HEK293T (cell line): ENCODE measurements around the gene CASP2.
"Not testable (repeated sequence)": the region's sequence is repeated elsewhere in the genome, so short reads cannot be mapped to it uniquely, and the experiment has no call there.

Source experiments
- CTCF ChIA-PET: fragments of 350-600 bp; formaldehyde crosslinking; extraction: SDS; loops from one replicate; lab custom pipeline; 2021; ENCODE audit warnings: antibody characterized with exemption, inconsistent platforms; lab: Yijun Ruan, JAX
- POLR2A ChIA-PET: fragments of 350-600 bp; formaldehyde crosslinking; extraction: SDS; loops from one replicate; lab custom pipeline; 2020; ENCODE audit warnings: antibody characterized with exemption, inconsistent platforms; lab: Yijun Ruan, JAX
- DNase-seq: peaks from one replicate; pipeline ENCODE4 v3.0.0; 2012; ENCODE audit warnings: mixed read lengths; ENCODE audit errors: extremely low spot score
- ARNT ChIP-seq: fragments of 450-650 bp; IDR thresholded peaks from 2 replicates; pipeline ENCODE4 v1.6.1; 2017; ENCODE audit warnings: mild to moderate bottlenecking
- BHLHE40 ChIP-seq: fragments of 450-650 bp; IDR thresholded peaks from 2 replicates; pipeline ENCODE4 v1.6.1; 2016; ENCODE audit warnings: mild to moderate bottlenecking, moderate library complexity, borderline replicate concordance
- CTBP1 ChIP-seq: fragments of 450-650 bp; IDR thresholded peaks from 2 replicates; pipeline ENCODE4 v1.6.1; 2016; ENCODE audit warnings: borderline replicate concordance
- ELF4 ChIP-seq: fragments of 450-650 bp; IDR thresholded peaks from 2 replicates; pipeline ENCODE4 v1.6.1; 2017; ENCODE audit warnings: antibody characterized with exemption
- FOXA1 ChIP-seq: fragments of 450-650 bp; IDR thresholded peaks from 2 replicates; pipeline ENCODE4 v1.6.1; 2016; ENCODE audit warnings: mild to moderate bottlenecking
- FOXK2 ChIP-seq: fragments of 450-650 bp; IDR thresholded peaks from 2 replicates; pipeline ENCODE4 v1.6.1; 2016; ENCODE audit warnings: mild to moderate bottlenecking
- FOXM1 ChIP-seq: fragments of 450-650 bp; IDR thresholded peaks from 2 replicates; pipeline ENCODE4 v1.6.1; 2017; ENCODE audit warnings: mild to moderate bottlenecking, borderline replicate concordance
- HDGF ChIP-seq: fragments of 450-650 bp; IDR thresholded peaks from 2 replicates; pipeline ENCODE4 v1.6.1; 2017; ENCODE audit warnings: antibody characterized with exemption, borderline replicate concordance
- L3MBTL2 ChIP-seq: fragments of 450-650 bp; conservative IDR thresholded peaks from 2 replicates; pipeline ENCODE4 v1.6.1; 2016; ENCODE audit warnings: mild to moderate bottlenecking
- LEF1 ChIP-seq: fragments of 450-650 bp; IDR thresholded peaks from 2 replicates; pipeline ENCODE4 v1.6.1; 2017; ENCODE audit warnings: mild to moderate bottlenecking, borderline replicate concordance
- NFRKB ChIP-seq: fragments of 450-650 bp; IDR thresholded peaks from 2 replicates; pipeline ENCODE4 v1.6.1; 2016; ENCODE audit warnings: mild to moderate bottlenecking, moderate library complexity
- SP1 ChIP-seq: fragments of 450-650 bp; IDR thresholded peaks from 2 replicates; pipeline ENCODE4 v1.6.1; 2017
- SUZ12 ChIP-seq: fragments of 450-650 bp; IDR thresholded peaks from 2 replicates; pipeline ENCODE4 v1.6.1; 2016; ENCODE audit warnings: mild to moderate bottlenecking
- TARDBP ChIP-seq: fragments of 450-650 bp; IDR thresholded peaks from 2 replicates; pipeline ENCODE4 v1.6.1; 2016
- ZNF384 ChIP-seq: fragments of 450-650 bp; IDR thresholded peaks from 2 replicates; pipeline ENCODE4 v1.6.1; 2016
- TF ChIP-seq, protein P1 (sequence below): fragments of 450-650 bp; IDR thresholded peaks from 2 replicates; pipeline ENCODE4 v1.6.1; 2016

CASP2 gene

DNA sequence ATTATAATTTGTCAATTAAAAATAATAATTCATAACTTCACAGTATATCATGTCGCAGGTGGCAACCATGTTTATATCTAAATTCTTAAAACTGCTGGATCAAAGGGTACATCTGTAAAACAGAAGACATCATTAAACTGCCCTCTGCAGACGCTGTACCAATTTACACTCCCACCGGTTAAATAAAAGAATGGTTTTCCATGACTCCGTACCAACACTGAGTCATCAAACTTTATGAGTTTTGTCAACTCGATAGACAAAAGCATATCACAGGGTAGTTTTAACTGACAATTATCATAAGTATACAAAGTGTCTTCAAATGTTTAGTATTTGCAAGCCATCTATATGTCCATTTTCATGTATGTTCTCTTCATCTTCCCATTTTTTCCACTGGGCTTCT, 30.6 kb upstream of the CASP2 start:
- no peak for DNase-seq
- POLR2A ChIA-PET = no interaction called here
- CTCF ChIA-PET = interaction anchor here (0.6 to 0.7 kb wide), 2 partner anchors 52 to 1122 kb away, joined by 3 to 4 read pairs; no protein-coding TSS in a partner anchor
- no peak for TF ChIP-seq ELF4
- no peak for TF ChIP-seq NFRKB
- TF ChIP-seq BHLHE40 = no peak
- no peak for TF ChIP-seq ZNF384
- no peak for TF ChIP-seq ARNT
- no peak for TF ChIP-seq SP1
- no peak for TF ChIP-seq CTBP1
- TF ChIP-seq FOXA1 = no peak
- TF ChIP-seq TARDBP = no peak
- TF ChIP-seq FOXM1 = no peak
- TF ChIP-seq HDGF = no peak
- TF ChIP-seq SUZ12 = no peak
- no peak for TF ChIP-seq FOXK2
- TF ChIP-seq, protein P1, sequence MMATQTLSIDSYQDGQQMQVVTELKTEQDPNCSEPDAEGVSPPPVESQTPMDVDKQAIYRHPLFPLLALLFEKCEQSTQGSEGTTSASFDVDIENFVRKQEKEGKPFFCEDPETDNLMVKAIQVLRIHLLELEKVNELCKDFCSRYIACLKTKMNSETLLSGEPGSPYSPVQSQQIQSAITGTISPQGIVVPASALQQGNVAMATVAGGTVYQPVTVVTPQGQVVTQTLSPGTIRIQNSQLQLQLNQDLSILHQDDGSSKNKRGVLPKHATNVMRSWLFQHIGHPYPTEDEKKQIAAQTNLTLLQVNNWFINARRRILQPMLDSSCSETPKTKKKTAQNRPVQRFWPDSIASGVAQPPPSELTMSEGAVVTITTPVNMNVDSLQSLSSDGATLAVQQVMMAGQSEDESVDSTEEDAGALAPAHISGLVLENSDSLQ = no peak
- no peak for TF ChIP-seq L3MBTL2
- no peak for TF ChIP-seq LEF1

DNA sequence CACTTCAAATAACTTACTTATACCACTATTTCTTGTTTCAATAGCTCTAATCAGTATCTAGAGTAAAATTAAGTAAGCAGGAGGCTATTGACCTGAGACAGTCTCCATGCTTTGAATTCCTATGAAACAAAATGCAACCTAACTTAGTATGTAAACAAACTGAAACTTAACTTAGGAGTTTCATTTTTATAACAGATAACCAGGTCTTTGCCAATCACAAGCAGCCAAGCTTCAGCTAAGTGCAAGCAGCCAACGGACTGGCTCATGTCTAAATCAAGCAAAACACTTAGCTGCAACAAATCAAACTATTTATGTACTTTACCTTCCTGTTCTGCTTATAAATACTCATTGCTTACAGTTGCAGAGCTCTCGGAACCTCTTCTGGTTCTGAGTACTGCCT, 29.3 kb upstream of the CASP2 start:
- POLR2A ChIA-PET = no interaction called here
- DNase-seq = no peak
- CTCF ChIA-PET = interaction anchor here (1.0 kb wide), 1 partner anchor 18 kb away, joined by 4 read pairs; no protein-coding TSS in a partner anchor
- TF ChIP-seq HDGF = no peak
- no peak for TF ChIP-seq L3MBTL2
- no peak for TF ChIP-seq FOXK2
- no peak for TF ChIP-seq LEF1
- no peak for TF ChIP-seq ZNF384
- TF ChIP-seq, protein P1 = no peak
- no peak for TF ChIP-seq FOXA1
- TF ChIP-seq BHLHE40 = no peak
- TF ChIP-seq CTBP1 = no peak
- no peak for TF ChIP-seq ELF4
- no peak for TF ChIP-seq SUZ12
- no peak for TF ChIP-seq SP1
- no peak for TF ChIP-seq FOXM1
- no peak for TF ChIP-seq TARDBP
- no peak for TF ChIP-seq ARNT
- no peak for TF ChIP-seq NFRKB

DNA sequence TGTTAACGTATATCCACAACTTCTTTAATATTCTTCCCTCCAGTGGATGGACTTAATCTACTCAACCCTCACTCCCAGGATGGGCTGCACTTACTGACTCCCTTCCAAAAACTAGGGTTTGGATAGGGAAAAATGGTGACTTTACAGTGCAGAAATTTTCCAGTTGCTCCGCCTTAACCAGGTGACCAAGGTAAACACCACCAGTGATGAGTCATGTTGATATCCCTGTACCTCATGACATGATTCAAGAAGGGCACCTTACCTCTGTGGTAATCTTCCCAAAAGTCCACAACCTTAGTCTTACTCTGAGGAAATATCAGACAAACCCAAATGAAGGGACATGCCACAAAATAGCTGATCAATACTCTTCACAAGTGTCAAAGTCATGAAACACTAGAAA, 28.4 kb upstream of the CASP2 start:
- no peak for DNase-seq
- CTCF ChIA-PET = no interaction called here
- POLR2A ChIA-PET = no interaction called here
- TF ChIP-seq ELF4 = no peak
- TF ChIP-seq CTBP1 = no peak
- TF ChIP-seq TARDBP = no peak
- TF ChIP-seq FOXM1 = no peak
- TF ChIP-seq NFRKB = no peak
- TF ChIP-seq FOXK2 = no peak
- no peak for TF ChIP-seq L3MBTL2
- TF ChIP-seq, protein P1 = no peak
- no peak for TF ChIP-seq SP1
- no peak for TF ChIP-seq SUZ12
- TF ChIP-seq BHLHE40 = no peak
- TF ChIP-seq HDGF = no peak
- no peak for TF ChIP-seq FOXA1
- no peak for TF ChIP-seq ARNT
- TF ChIP-seq ZNF384 = no peak
- TF ChIP-seq LEF1 = no peak

DNA sequence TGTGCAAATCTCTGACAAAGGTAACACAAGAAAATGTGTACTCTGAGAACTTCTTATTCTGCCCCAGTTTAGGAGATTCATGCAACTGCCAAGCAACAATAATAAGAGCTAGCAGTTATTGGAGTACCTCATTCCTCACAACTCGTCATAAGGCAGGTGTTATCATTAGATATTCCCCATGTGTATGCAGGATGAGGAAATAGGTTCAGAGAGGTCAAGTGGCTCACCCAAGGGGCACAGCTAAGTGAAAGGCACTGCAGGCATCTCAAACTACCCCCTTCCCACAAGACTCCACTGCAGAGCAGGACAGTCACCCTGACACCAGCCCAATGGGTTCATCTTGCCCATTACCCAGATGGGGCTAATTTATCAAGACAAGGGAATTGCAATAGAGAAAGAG, 26.2 kb upstream of the CASP2 start:
- no peak for DNase-seq
- ChIA-PET POLR2A (no interaction called here), CTCF (no interaction called here)
- TF ChIP-seq SUZ12 (no peak), TARDBP (no peak), FOXM1 (no peak), NFRKB (no peak), BHLHE40 (no peak), ELF4 (no peak), HDGF (no peak), FOXK2 (no peak), CTBP1 (no peak), FOXA1 (no peak), LEF1 (no peak), SP1 (no peak), ZNF384 (no peak)
- TF ChIP-seq, protein P1 = no peak

DNA sequence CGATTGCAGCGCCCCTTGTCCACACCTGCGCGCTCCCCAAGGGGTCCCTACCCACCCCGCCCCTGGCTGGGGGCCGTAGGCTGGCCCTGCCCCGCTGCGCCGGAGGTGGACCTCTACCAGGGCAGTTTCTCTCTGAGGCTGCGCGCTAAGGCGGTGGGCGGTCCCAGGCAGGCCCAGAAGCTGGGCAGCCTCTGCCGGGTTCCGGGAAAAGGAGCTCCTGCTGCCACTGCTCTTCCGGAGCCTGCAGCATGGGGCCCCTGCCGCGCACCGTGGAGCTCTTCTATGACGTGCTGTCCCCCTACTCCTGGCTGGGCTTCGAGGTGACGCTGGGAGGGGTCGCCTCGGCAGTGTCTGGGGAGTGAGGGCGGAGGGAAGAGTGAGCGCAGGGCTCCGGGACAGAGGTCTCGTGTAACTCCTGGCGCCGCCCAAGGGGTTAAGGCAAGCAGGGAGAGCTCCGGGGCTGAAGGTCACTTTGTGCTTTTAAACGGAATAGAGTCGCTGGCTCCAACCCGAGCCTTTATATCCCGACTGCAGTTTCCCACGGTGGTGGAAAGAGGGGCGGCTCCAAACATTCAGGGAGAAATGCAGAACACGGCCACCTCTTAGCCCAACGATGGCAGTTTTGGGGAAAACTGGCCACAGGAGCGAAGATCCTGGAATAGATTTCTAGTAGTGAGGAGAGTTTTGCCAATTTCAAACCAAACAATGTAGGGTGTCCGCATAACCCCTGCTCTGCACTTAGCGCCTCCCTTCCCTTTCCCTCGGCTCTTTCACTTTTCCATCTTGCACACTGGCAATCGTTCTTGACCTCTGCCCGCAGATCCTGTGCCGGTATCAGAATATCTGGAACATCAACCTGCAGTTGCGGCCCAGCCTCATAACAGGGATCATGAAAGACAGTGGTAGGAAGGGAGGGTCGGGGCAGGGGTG, 24.6 kb upstream of the CASP2 start, which contains the start of gene GSTK1:
Gene GSTK1, plus strand, starts transcription at position 176 of the 930 bp plus-strand sequence. Its CDS starts 73 bp downstream, at position 249.
- POLR2A ChIA-PET = interaction anchor here (0.6 to 2.5 kb wide), 19 partner anchors 8 to 224 kb away, joined by 3 to 29 read pairs (median 5); partner anchors contain the start of genes CASP2 and CLCN1
- CTCF ChIA-PET = interaction anchor here (0.5 to 1.0 kb wide), 3 partner anchors 23 to 37 kb away, joined by 3 to 5 read pairs (median 3); no protein-coding TSS in a partner anchor
- peak; percentile 90 for DNase-seq
- no peak for TF ChIP-seq FOXA1
- TF ChIP-seq L3MBTL2 = peak; percentile 86
- TF ChIP-seq ELF4 = peak; percentile 57

DNA sequence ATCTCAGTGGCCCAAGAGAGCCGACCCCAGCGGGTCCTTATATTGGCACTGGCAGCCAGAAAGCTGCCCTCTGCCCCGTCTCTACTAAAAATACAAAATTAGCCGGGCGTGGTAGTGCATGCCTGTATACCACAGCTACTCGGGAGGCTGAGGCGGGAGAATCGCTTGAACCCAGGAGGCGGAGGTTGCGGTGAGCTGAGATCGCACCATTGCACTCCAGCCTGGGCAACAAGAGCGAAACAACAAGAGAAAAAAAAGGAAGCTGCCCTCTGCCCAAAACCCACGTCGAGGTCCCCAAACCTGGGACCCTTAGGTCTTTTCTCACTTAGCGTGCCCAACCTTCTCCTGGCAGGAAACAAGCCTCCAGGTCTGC, 24.0 kb upstream of the CASP2 start:
- DNase-seq, CTCF ChIA-PET: not testable (repeated sequence)
- POLR2A ChIA-PET = interaction anchor here (1.2 to 2.5 kb wide), 9 partner anchors 8 to 35 kb away, joined by 3 to 29 read pairs (median 7); partner anchors contain the start of gene CASP2
